AG10803 (cell line): Measurements from ENCODE around the gene KBTBD13.

Experiments
- DNase-seq: peaks from one replicate; pipeline ENCODE4 v3.0.0; 2010; ENCODE audit warnings: low read depth
- H3K4me3 ChIP-seq: 2 replicates; pipeline ENCODE4 v1.5.1; 2011; ENCODE audit warnings: mild to moderate bottlenecking, low read length, control low read depth
- TF ChIP-seq, protein P1 (sequence below): conservative IDR thresholded peaks from 2 replicates; pipeline ENCODE4 v1.5.1; 2011; ENCODE audit warnings: mild to moderate bottlenecking, low read length, control low read depth, inconsistent platforms

Gene KBTBD13

DNA sequence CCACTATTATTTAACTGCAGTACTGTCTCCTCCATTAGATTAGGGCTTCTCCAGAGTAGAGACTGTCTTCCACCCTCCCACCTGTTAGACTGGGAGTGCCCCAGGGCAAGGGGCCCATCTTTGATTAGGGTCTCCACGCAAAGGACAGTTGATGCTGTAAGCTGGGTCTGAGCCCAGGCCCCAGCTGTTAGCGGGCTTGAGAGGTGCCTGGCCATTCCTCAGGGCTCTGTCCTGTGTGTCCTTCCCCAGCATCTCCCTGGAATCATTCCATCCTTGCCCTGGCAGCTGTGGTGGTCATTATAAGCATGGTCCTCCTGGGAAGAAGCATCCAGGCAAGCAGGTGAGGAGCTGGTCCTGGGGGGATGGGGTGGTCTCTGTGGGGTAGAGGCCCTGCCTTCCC, 25.3 kb upstream of the KBTBD13 start:
- no peak overlapping the region for H3K4me3 ChIP-seq
- TF ChIP-seq, protein P1, sequence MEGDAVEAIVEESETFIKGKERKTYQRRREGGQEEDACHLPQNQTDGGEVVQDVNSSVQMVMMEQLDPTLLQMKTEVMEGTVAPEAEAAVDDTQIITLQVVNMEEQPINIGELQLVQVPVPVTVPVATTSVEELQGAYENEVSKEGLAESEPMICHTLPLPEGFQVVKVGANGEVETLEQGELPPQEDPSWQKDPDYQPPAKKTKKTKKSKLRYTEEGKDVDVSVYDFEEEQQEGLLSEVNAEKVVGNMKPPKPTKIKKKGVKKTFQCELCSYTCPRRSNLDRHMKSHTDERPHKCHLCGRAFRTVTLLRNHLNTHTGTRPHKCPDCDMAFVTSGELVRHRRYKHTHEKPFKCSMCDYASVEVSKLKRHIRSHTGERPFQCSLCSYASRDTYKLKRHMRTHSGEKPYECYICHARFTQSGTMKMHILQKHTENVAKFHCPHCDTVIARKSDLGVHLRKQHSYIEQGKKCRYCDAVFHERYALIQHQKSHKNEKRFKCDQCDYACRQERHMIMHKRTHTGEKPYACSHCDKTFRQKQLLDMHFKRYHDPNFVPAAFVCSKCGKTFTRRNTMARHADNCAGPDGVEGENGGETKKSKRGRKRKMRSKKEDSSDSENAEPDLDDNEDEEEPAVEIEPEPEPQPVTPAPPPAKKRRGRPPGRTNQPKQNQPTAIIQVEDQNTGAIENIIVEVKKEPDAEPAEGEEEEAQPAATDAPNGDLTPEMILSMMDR: no peak
- no peak for DNase-seq

DNA sequence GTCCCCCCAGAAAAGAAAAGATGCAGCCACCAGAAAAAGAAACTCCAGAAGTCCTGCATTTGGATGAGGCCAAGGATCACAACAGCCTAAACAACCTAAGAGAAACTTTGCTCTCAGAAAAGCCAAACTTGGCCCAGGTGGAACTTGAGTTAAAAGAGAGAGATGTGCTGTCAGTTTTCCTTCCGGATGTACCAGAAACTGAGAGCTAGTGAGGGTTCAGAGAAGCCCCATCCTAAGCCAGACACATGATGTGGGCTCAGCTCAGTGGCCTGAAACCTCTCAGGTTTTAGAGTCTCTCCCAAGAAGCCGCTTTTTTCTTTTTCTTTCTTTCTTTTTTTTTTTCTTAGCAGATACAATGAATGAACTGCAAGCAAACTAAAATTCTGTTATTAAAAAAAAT, 23.6 kb upstream of the KBTBD13 start:
- no peak overlapping the region for H3K4me3 ChIP-seq
- DNase-seq: no peak
- TF ChIP-seq, protein P1: no peak

DNA sequence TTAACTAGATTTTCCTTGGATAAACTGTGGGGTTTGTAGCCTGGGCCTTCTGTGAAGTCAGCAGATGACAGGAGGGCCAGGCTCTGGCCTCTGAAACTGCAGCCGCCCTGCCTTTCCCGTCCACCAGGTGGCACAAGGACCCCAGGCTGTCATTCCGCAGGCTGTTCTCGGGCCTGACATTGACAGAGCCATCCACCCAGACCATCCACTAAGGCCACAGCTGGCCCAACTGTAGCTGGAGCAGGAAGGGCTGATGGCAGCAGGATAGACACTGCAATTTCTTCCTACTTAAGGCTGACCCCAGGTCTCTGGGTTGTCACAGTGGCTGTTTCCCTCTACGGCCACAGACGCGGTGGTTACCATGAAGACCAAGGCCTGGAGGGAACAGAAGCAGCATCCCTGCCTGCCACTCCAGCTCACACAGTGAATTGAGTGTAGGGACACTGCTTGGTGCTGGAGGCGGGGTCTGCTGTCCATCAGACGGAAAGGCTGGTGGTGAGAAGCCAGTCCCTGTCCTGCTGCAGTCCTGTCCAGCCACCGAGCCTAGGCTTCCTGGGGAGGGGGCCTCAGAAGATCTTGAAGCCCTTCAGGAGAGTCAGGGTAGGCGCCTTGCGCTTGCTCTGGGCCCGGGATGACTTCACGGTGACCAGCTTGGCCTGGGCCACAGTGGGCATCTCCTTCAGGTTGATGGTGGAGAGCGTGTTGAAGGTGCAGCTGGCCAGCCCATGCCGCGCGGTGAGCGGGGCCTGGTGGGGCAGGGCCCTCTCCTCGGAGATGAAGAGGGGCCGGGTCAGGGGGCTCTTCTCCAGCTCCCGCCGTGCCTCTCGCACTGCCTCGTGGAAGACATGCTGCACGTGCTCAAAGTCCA, 22.0 kb upstream of the KBTBD13 start:
- TF ChIP-seq, protein P1: peak; percentile 97
- DNase-seq: peak; percentile 60
- no peak overlapping the region for H3K4me3 ChIP-seq

DNA sequence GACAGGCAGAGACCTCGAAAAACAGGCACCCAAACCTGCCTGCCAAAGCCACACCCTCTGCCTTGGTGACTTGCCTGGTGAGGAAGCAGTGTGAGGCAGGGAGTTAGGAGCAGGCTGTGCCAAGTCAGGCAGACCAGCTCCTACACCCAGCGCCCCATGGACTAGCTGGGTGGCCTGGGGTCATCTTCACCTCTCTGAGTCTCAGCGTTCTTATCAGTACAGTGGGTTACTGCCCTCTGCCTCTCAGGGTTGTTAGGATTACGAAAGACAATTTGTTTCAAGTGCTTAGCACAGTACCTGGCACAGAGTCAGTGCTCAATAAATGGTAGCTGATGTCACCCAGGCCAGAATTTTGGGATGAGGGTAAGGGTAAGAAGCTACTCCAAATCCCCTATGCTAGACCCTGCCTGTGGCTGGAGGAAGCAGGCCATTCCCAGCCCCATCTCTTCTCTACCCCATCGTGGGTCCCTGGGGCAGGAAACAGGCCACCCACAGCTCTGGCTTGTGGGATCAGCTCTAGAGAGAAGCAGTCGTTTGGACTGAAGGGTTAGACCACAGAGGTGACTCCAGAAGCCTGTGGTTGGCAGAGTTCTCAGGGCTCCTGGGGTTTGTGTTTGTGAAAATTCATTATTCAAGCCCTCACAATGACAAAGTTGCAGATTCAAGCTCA, 21.2 kb upstream of the KBTBD13 start:
- TF ChIP-seq, protein P1: no peak
- DNase-seq: peak; percentile 39
- no peak overlapping the region for H3K4me3 ChIP-seq

DNA sequence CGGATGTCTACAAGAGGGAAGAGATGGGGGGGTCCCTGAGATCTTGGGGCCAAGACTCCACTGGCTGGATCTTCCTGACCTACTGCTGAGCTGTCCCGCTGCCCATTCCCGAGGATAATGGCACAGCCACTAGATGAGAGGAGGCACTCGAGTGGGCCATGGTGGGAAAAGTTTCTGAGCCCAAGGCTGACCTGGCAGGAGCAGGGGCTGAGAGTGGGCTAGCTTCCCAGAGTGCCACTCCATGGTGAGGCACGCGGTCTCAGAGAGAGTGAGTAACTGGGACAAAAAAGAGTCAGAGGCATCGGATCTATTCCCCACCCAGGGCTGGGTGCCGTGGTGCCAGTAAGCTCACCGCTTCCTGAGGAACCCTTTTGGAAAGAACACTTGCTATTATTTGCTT, 20.4 kb upstream of the KBTBD13 start:
- no peak overlapping the region for H3K4me3 ChIP-seq
- no peak for DNase-seq

DNA sequence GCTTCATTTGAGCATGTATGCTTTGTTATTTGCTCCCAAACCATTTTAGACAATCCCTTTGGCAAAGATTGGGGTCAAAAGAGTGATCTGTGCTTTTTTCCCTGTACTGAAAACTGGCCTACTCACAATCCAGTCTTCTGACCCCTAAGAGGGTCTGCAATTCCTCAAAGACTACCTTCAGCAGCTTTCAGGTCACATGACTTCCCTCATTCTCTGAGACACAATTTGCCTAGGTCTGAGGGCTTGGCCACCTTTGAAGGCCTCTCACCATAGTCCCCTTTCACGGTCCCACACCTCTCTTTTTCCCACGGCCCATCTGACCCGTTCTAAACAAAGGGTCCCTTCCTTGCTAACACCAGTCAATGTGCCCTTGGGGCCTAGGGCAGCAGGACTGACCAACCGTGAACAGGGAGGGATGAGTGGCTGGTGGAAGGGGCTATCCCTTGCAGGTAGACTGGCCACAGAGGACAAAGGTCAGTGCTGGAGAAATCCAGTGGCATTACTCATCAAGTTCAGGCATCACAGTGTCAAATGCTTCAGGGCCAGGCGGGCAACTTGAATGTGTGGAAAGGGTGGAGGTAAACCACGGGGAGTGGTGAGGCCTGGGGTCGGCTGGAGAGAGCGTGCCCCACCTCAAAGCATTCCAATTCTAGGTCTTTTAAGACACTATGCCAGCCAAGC, 19.5 kb upstream of the KBTBD13 start:
- no peak overlapping the region for H3K4me3 ChIP-seq
- TF ChIP-seq, protein P1: no peak
- no peak for DNase-seq

More for the DNA sequence above, 20.4 kb upstream of the KBTBD13 start:
- TF ChIP-seq, protein P1: no peak

DNA sequence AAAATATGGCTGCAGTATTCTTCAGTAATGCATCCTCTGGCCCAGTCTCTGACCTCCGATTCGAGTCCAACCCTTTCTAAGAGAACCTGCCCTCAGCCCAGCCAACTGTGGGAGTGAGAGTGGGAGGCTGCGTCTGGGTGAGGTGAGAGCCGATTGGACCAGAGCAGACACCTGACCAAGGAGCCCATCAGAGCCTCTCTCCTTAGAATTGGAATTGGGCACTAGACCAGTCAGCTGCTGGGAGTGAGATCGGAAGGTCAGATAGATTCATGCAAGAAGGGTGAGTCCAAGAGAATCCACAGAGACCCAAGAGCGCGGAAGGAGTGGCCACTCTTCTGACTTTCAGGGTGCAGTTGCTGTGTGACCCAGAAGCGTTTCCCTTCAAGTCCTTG, 19.0 kb upstream of the KBTBD13 start:
- TF ChIP-seq, protein P1: no peak
- DNase-seq: no peak
- H3K4me3 ChIP-seq: no peak overlapping the region
